Upper lobe of right lung (tissue), 1 donor: ENCODE data around the gene ECHS1. TPM values are rescaled to one million over a fixed set of nuclear protein-coding genes. Genes with fewer than 3 reads are reported as not detected.

Experiments used
- ATAC-seq: fragments of 200-7000 bp; cut with Tn5 transposase; one replicate; pipeline ENCODE4 v1.9.1; 2020; ENCODE audit warnings: mild to moderate bottlenecking, moderate library complexity
- DNase-seq: peaks from one replicate; pipeline ENCODE4 v3.0.0-alpha.2; 2020
- H3K27ac ChIP-seq: fragments of 200-600 bp; one replicate; pipeline ENCODE4 v1.8.0; 2022
- H3K27me3 ChIP-seq: fragments of 200-600 bp; one replicate; pipeline ENCODE4 v1.8.0; 2022; ENCODE audit warnings: mild to moderate bottlenecking
- H3K36me3 ChIP-seq: fragments of 200-600 bp; one replicate; pipeline ENCODE4 v1.8.0; 2022
- H3K4me1 ChIP-seq: fragments of 200-600 bp; one replicate; pipeline ENCODE4 v1.8.0; 2022
- H3K4me3 ChIP-seq: fragments of 200-600 bp; one replicate; pipeline ENCODE4 v1.8.0; 2022; ENCODE audit warnings: mild to moderate bottlenecking
- H3K9me3 ChIP-seq: fragments of 200-600 bp; one replicate; pipeline ENCODE4 v1.8.0; 2022
- intact Hi-C: fragments of 100-400 bp; cut with DNase I; formaldehyde crosslinking; loops from one replicate; pipeline ENCODE4 v1.11.0; 2022
- total RNA-seq: library from RNA; stranded (reverse); fragmentation: NEBNext Ultra II Directional; extraction: Animal tissue kit (Norgen Biotek cat#: 25700); gene quantifications from one replicate; pipeline ENCODE4 v1.2.1, GENCODE V29; 2021
- TF ChIP-seq, protein P1 (sequence below): fragments of 200-600 bp; IDR thresholded peaks from one replicate; pipeline ENCODE4 v1.8.0; 2022; ENCODE audit warnings: antibody characterized with exemption
- donor health status: DM: no; HTN: yes; CAD: no; lungs with severe emphysema.

ECHS1 gene
- total RNA-seq, 1 donor from 2014 or later, result 55.8 TPM

DNA sequence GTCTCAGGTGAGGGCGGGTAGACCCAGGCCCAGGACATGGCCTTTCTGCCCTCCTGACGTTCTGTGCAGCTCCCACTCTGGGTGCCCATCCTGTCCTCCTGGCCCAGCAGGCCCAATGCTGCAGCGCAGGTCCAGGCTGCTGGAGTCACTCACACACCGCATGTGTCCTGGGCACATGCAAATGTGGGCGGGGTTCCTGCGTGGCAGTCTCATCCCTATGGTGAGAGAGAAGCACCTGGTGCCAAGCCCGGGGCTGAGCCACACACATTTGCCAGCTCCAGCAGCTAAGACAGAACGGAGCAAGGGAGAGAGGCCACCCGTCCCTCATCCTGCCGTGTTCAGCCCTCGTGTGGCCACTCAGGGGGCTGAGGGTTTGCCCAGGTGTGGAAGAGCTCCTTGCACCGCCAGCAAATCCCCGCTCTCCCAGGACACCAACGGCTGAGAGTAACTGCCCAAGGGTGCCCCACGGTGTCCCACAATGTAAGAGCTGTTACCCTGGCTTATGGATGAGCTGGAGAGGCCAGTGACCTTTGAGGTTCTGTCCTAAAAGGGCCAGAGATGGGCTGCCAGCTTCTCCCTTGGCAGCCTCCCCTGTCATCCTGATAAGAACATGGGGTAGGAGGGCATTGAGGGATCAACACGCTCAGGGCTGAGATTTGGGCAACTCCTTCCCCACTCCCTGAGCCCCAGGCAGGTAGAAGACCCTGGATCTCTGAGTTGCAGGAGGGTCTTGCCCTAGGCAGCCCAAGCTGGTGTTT is 19.8 kb downstream of the ECHS1 start:
- Histone ChIP-seq H3K36me3 (no peaks in the 10 kb centered on the region), H3K9me3 (no peaks in the 10 kb centered on the region), H3K4me3 (no peak overlapping the region), H3K27me3 (peaks cover under 1% of the 10 kb centered on the region), H3K27ac (no peak overlapping the region), H3K4me1 (peaks cover 11% of the 10 kb centered on the region)
- no peak for DNase-seq
- intact Hi-C loops, result no loop called here
- TF ChIP-seq, protein P1, sequence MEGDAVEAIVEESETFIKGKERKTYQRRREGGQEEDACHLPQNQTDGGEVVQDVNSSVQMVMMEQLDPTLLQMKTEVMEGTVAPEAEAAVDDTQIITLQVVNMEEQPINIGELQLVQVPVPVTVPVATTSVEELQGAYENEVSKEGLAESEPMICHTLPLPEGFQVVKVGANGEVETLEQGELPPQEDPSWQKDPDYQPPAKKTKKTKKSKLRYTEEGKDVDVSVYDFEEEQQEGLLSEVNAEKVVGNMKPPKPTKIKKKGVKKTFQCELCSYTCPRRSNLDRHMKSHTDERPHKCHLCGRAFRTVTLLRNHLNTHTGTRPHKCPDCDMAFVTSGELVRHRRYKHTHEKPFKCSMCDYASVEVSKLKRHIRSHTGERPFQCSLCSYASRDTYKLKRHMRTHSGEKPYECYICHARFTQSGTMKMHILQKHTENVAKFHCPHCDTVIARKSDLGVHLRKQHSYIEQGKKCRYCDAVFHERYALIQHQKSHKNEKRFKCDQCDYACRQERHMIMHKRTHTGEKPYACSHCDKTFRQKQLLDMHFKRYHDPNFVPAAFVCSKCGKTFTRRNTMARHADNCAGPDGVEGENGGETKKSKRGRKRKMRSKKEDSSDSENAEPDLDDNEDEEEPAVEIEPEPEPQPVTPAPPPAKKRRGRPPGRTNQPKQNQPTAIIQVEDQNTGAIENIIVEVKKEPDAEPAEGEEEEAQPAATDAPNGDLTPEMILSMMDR, result no peak
- no peak for ATAC-seq

DNA sequence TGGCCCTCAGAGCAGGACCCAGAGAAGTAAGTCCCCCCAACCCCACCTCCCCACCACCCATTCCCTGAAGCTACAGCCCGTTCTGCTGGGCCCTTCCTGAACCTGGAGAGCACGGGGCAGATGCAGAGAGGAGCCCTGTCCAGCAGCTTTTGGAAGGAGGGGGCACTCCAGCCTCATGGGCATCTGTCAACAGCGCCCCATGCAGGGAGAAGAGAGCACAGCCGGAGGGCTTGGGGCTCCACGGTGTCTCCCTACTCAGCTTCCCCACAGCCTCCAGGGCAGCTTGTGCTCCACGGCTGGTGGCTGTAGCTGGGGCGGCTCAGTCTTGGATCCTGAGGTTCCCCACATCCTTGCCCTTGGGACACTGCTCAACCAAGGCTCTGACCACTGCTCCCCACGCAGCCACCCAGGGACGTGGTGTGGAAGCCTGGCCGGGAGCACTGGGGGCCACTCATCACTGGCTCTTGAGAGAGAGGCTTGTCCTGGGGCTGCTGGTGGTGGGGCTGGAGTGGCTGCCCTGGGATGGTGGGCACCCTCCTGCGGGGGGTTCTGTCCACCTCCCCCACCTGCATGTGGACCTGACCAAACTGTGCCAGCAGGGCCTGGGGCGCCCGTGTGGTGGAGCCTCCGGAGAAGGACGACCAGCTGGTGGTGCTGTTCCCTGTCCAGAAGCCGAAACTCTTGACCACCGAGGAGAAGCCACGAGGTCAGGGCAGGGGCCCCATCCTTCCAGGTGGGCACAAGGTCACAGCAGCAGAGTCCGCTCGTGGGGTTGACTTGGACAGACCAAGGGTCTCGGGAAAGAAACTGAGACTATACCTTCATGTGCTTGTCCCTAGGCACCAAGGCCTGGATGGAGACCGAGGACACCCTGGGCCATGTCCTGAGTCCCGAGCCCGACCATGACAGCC is 21.5 kb downstream of the ECHS1 start:
- Histone ChIP-seq H3K27ac (no peak overlapping the region), H3K27me3 (peaks cover 16% of the 10 kb centered on the region), H3K4me1 (peaks cover 3% of the 10 kb centered on the region), H3K36me3 (no peaks in the 10 kb centered on the region), H3K9me3 (no peaks in the 10 kb centered on the region), H3K4me3 (no peak overlapping the region)
- ATAC-seq, result no peak
- intact Hi-C loops, result no loop called here
- TF ChIP-seq, protein P1, result no peak
- no peak for DNase-seq

DNA sequence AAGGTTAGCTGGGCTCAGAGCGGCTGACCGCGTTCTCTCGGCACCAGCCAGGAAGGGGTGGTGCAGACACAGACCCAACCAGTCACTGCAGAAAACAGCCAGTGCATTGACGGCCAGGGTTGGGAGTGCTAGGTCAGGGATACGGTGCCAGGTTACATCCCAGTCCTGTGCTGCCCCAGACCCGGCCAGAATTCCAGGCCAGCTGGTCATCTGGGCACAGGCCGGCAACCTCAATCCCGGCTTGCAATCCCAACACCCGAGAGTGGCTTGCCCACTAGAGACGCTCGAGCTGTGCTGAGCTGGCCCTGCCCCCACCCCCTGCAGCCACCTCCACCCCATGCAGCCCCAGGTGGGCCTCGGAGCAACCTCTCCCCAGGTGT is 22.2 kb downstream of the ECHS1 start:
- no peaks in the 10 kb centered on the region for H3K36me3 ChIP-seq
- H3K9me3 ChIP-seq, result no peaks in the 10 kb centered on the region
- TF ChIP-seq, protein P1, result no peak
- H3K27ac ChIP-seq, result no peak overlapping the region
- no peaks in the 10 kb centered on the region for H3K4me1 ChIP-seq
- ATAC-seq, result no peak
- intact Hi-C loops, result no loop called here
- no peak overlapping the region for H3K4me3 ChIP-seq
- peaks cover 21% of the 10 kb centered on the region for H3K27me3 ChIP-seq
- no peak for DNase-seq

DNA sequence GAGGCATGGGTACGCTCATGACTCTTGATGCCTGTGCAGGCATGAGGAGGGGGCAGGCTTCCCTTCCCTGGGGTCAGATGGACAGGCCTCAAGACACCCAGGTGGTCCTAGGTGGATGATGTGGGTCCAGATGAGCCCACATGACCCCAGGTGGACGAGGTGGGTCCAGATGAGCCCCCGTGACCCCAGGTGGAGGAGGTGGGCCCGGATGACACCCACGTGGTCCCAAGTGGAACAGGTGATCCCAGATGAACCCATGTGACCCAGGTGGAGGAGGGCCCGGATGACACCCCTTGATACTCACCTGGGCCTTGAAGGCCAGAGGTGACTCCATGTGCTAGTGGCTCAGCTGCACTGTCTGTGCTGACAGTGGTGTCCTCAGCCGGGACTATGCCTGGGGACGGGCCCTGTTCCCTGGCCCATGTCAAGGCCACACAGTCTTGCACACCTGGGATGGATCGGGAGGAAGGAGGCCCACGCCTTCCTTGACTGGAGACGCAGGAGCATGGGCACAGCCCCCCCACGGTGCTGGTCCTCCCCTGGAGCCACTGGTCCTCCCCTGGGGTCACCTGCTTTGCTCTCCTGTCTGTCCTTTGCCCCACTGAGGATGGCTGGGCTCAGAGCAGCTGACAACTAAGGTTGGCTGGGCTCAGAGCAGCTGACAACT is 22.7 kb downstream of the ECHS1 start:
- no peaks in the 10 kb centered on the region for H3K36me3 ChIP-seq
- ATAC-seq (no peak), DNase-seq (no peak)
- intact Hi-C loops, result no loop called here
- peaks cover 26% of the 10 kb centered on the region for H3K27me3 ChIP-seq
- H3K9me3 ChIP-seq, result no peaks in the 10 kb centered on the region
- H3K4me3 ChIP-seq, result no peak overlapping the region
- TF ChIP-seq, protein P1, result no peak
- no peaks in the 10 kb centered on the region for H3K4me1 ChIP-seq
- H3K27ac ChIP-seq, result no peak overlapping the region

DNA sequence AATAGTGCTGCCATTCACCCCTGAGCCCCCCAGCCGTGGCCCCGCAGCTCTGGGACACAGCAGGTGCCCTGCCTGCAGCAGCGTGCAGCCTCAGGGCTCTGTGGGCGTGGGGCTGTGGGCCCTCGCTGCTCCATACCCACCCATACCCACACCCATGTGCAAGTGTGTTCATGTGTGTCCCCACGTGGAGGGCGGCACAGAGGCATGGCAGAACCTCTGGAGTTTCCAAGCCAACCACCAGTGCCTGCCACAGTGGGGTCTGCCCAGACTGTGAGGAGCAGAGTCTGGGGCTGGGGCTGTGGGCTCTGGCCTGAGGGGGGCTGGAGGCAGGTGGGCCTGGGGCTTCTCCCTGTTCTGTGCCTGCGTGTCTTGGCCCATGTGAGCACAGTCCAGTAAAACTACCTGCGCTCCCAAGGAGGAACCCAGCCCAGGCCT is 23.6 kb downstream of the ECHS1 start:
- Histone ChIP-seq H3K27me3 (peaks cover 35% of the 10 kb centered on the region), H3K4me3 (no peak overlapping the region), H3K9me3 (no peaks in the 10 kb centered on the region), H3K27ac (no peak overlapping the region), H3K4me1 (no peaks in the 10 kb centered on the region), H3K36me3 (no peaks in the 10 kb centered on the region)
- no peak for ATAC-seq
- TF ChIP-seq, protein P1, result no peak
- intact Hi-C loops, result no loop called here
- DNase-seq, result no peak
